NT2/D1 (cell line): Measurements from ENCODE around the gene DSE.

Experiments
- SUZ12 ChIP-seq: IDR thresholded peaks from 2 replicates; pipeline ENCODE4 v1.6.1; 2011; ENCODE audit not compliant: insufficient read length, insufficient read depth; ENCODE audit errors: extremely low read depth
- YY1 ChIP-seq: IDR thresholded peaks from 2 replicates; pipeline ENCODE4 v1.6.1; 2011; ENCODE audit not compliant: insufficient read length, insufficient read depth
- ZNF274 ChIP-seq: IDR thresholded peaks from 2 replicates; pipeline ENCODE4 v1.6.1; 2011; ENCODE audit warnings: mild to moderate bottlenecking, low read depth, low read length

DNA sequence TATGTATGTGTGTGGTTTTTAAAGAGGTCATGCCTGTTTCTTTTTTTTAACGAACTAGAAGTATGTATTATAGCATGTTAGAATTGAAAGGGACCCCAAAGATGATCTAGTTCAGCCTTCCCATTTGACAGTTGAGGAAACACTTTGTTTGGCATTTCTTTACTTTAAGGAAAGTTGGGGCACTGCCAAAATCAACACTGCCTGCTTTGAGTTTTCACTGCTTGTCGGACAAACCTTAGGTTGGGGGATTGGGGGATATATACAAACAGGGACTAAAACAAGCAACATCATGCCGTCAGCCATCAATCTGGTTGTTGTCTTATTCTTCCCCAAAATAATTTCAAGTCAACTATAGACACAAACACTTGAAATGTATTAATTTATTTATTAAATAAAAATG is 76.3 kb downstream of the DSE start:
- no peak for TF ChIP-seq ZNF274
- no peak for TF ChIP-seq YY1
- TF ChIP-seq SUZ12, result no peak
